Suprapubic skin (tissue), 4 donors: Measurements from ENCODE around the gene RPP38. TPM values are rescaled to one million over a fixed set of nuclear protein-coding genes. Genes with fewer than 3 reads are reported as not detected.

Experiments used
- DNase-seq, 2 donors: peaks; one replicate each; pipeline ENCODE4 v3.0.0-alpha.2; 2019; ENCODE audit warnings: low spot score in 2 of 2
- H3K27ac ChIP-seq: fragments of 200-600 bp; sonication (generic); one replicate; pipeline ENCODE4 v1.5.1; 2019
- H3K27me3 ChIP-seq: fragments of 200-600 bp; sonication (generic); one replicate; pipeline ENCODE4 v1.5.1; 2019
- H3K36me3 ChIP-seq: fragments of 200-600 bp; sonication (generic); one replicate; pipeline ENCODE4 v1.5.1; 2019
- H3K4me1 ChIP-seq: fragments of 200-600 bp; sonication (generic); one replicate; pipeline ENCODE4 v1.5.1; 2019
- H3K4me3 ChIP-seq: fragments of 200-600 bp; sonication (generic); one replicate; pipeline ENCODE4 v1.5.1; 2019; ENCODE audit warnings: mild to moderate bottlenecking
- H3K9me3 ChIP-seq: fragments of 200-600 bp; sonication (generic); one replicate; pipeline ENCODE4 v1.5.1; 2019
- CTCF ChIP-seq, 2 donors: fragments of 200-600 bp in 1 of 2; fragments of 450-650 bp in 1 of 2; sonication (generic) in 1 of 2; IDR thresholded peaks; one replicate each; pipeline ENCODE4 v1.5.1; 2016 to 2019; ENCODE audit warnings: antibody characterized with exemption in 2 of 2, mild to moderate bottlenecking in 1 of 2, moderate library complexity in 1 of 2
- EP300 ChIP-seq: sonication (generic); formaldehyde crosslinking; IDR thresholded peaks from one replicate; pipeline ENCODE4 v1.6.1; 2017; ENCODE audit warnings: antibody characterized with exemption
- POLR2A ChIP-seq, 2 donors: fragments of 450-650 bp; IDR thresholded peaks; one replicate each; pipeline ENCODE4 v1.6.1; 2017; ENCODE audit warnings: antibody characterized with exemption in 2 of 2, mild to moderate bottlenecking in 2 of 2, moderate library complexity in 2 of 2
- POLR2AphosphoS5 ChIP-seq, 3 donors: sonication (generic); formaldehyde crosslinking; IDR thresholded peaks; one replicate each; pipeline ENCODE4 v1.6.1; 2017; ENCODE audit warnings: antibody characterized with exemption in 3 of 3
- WGBS: methylation state at CpG from one replicate; pipeline ENCODE4 v1.1.5; 2018; 5-methylcytosine and 5-hydroxymethylcytosine counted together
- total RNA-seq, 4 donors: library from RNA; depleted of rRNA; stranded (reverse); fragments of >200 nt; gene quantifications; one replicate each; pipeline ENCODE4 v1.1.0, GENCODE V29; 2016

The RPP38 gene
- total RNA-seq, 4 donors from 2014 or later, result 11.8 to 21.1 (median 18.0) TPM

GRCh38 chr10:15112657-15113056, 15.5 kb downstream of the RPP38 start:
- no peak overlapping the region for H3K27ac ChIP-seq
- H3K4me1 ChIP-seq, result no peaks in the 10 kb centered on the region
- DNase-seq, result no peak
- peaks cover 52% of the 10 kb centered on the region for H3K36me3 ChIP-seq
- no peak overlapping the region for H3K4me3 ChIP-seq
- TF ChIP-seq EP300 (no peak), CTCF (IDR thresholded peaks at IDR 0.05) (no peak), POLR2A (IDR thresholded peaks at IDR 0.05) (no peak), POLR2AphosphoS5 (IDR thresholded peaks at IDR 0.05) (no peak)
- 91% methylated on average over 13 of the region's 13 CpGs for whole genome bisulfite sequencing
- H3K9me3 ChIP-seq, result no peaks in the 10 kb centered on the region
- no peaks in the 10 kb centered on the region for H3K27me3 ChIP-seq

- no peaks in the 10 kb centered on the region for H3K27me3 ChIP-seq
- no peaks in the 10 kb centered on the region for H3K9me3 ChIP-seq
- WGBS, result 89% methylated on average over 4 of the region's 4 CpGs
- TF ChIP-seq EP300 (no peak), POLR2A (IDR thresholded peaks at IDR 0.05) (no peak), POLR2AphosphoS5 (IDR thresholded peaks at IDR 0.05) (no peak), CTCF (IDR thresholded peaks at IDR 0.05) (no peak)
- peaks cover 53% of the 10 kb centered on the region for H3K36me3 ChIP-seq
- DNase-seq, result no peak
- no peak overlapping the region for H3K27ac ChIP-seq
- H3K4me3 ChIP-seq, result no peak overlapping the region
- H3K4me1 ChIP-seq, result no peaks in the 10 kb centered on the region
Observed at GRCh38 chr10:15113766-15114165, 16.6 kb downstream of the RPP38 start.

- TF ChIP-seq POLR2A (IDR thresholded peaks at IDR 0.05) (no peak), POLR2AphosphoS5 (IDR thresholded peaks at IDR 0.05) (no peak), CTCF (IDR thresholded peaks at IDR 0.05) (no peak), EP300 (no peak)
- Histone ChIP-seq H3K4me3 (no peak overlapping the region), H3K4me1 (no peaks in the 10 kb centered on the region), H3K36me3 (peaks cover 49% of the 10 kb centered on the region), H3K9me3 (no peaks in the 10 kb centered on the region), H3K27ac (no peak overlapping the region), H3K27me3 (no peaks in the 10 kb centered on the region)
- 96% methylated on average over 5 of the region's 5 CpGs for WGBS
- DNase-seq, result no peak
Observed at GRCh38 chr10:15116225-15116624, 19.1 kb downstream of the RPP38 start.

- 86% methylated on average over 1 of the region's 1 CpG for WGBS
- peaks cover 43% of the 10 kb centered on the region for H3K36me3 ChIP-seq
Observed at GRCh38 chr10:15118615-15119014, 21.5 kb downstream of the RPP38 start.

GRCh38 chr10:15120523-15120922, 23.4 kb downstream of the RPP38 start:
- 92% methylated on average over 5 of the region's 5 CpGs for WGBS
- no peak overlapping the region for H3K4me3 ChIP-seq
- DNase-seq, result no peak
- no peak overlapping the region for H3K27ac ChIP-seq
- no peaks in the 10 kb centered on the region for H3K4me1 ChIP-seq
- H3K27me3 ChIP-seq, result no peaks in the 10 kb centered on the region
- TF ChIP-seq CTCF (IDR thresholded peaks at IDR 0.05) (no peak), POLR2A (IDR thresholded peaks at IDR 0.05) (no peak), POLR2AphosphoS5 (IDR thresholded peaks at IDR 0.05) (no peak), EP300 (no peak)
- H3K9me3 ChIP-seq, result no peaks in the 10 kb centered on the region
- H3K36me3 ChIP-seq, result peaks cover 55% of the 10 kb centered on the region

More at GRCh38 chr10:15118615-15119014, 21.5 kb downstream of the RPP38 start:
- TF ChIP-seq EP300 (no peak), CTCF (IDR thresholded peaks at IDR 0.05) (no peak), POLR2AphosphoS5 (IDR thresholded peaks at IDR 0.05) (no peak), POLR2A (IDR thresholded peaks at IDR 0.05) (no peak)
- Histone ChIP-seq H3K27ac (no peak overlapping the region), H3K4me1 (no peaks in the 10 kb centered on the region), H3K4me3 (no peak overlapping the region), H3K27me3 (no peaks in the 10 kb centered on the region), H3K9me3 (no peaks in the 10 kb centered on the region)
- no peak for DNase-seq
